Stimulated activated CD4-positive, alpha-beta T cell treated with anti-CD3 and anti-CD28 coated beads, Interleukin-1b, Interleukin-23, amount 100 ng/mL, for 1 hour (primary cell): Measurements from ENCODE around the gene ZNF273.
"Not testable (repeated sequence)": the region's sequence is repeated elsewhere in the genome, so short reads cannot be mapped to it uniquely, and the experiment has no call there.

Experiments used
- DNase-seq, 2 donors: peaks; one replicate each; pipeline ENCODE4 v3.0.0-alpha.2; 2020; ENCODE audit warnings: low read depth in 2 of 2

ZNF273 gene

DNA sequence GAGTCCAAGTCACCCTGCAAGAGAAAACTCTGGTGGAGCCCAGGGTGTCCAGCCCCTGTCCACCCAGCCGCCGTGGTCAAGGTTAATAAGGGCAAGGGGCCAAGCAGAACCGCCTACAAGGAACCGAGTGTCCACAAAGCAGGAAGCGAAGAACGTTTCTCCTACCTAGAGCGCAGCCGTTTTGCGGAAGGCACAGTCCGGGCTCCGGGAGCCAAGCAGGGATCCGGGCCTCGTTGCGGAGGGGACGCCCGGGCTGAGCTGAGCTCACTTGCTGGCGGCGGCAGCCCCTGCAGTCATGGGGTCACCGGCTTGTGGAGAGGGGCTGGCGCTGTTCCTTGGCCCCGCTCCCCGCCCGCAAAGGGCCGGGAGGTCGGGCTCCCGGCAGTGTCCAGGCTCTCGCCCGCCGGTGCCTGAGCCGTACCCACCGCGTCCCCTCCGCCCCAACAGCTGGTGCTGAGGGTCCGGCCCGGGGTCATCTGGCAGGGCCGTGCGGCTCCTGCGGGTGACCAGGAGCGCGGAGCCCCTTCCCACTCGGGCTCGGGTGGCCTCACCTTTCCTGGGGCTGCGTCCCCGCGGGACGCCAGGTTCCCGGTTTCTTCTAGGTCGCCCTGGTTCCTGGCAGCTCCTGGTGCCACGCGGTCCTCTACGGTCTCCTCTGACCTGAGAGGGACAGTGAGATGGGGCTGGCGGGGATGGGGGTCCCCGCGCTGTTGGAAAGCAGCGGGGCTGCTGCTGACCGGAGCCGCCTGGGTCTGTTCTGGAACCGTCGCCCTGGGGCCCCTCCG is 14.0 kb upstream of the ZNF273 start:
- DNase-seq = no peak

DNA sequence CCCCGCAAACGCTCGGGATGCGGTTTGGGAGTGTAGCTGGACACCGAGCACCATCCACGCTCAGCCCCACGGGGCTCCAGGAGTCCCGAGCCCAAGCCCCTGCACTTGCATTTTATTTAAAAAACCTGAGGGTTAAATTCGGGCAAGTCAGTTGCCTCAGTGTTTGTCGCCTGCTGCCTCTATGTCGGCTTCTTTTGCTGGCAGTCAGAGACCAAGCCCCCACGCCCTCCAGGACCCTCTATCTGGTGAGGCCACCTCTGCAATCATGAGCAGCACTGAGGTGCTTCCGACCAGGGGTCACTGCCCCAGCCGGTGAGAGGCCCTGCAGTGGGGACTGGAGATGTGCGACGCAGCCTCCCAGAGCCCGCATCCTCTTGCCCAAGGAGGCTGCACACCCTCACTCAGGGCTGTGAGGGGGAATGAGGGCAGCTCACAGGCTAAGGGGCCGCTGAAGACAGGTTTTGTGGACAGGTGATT is 13.3 kb upstream of the ZNF273 start:
- no peak for DNase-seq

DNA sequence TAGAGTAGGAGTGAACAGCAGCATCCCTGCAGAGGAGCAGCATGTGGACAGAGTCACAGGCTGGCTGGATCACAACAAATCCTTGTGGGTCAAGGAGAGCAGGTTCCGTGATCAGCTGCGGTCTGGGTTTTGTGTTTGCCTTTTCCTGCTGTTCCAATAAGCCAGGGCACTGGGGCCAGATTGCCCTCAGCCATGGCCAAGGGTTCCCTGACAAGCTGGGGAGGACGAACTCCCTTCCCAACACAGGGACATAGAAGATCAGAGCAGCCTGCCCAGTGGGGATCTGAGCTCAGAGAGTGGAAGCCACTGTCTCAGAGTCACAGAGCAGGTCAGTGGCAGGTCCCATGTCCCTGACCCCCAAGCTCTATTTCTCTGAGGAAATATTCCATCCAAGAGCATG is 12.8 kb upstream of the ZNF273 start:
- not testable (repeated sequence) for DNase-seq

DNA sequence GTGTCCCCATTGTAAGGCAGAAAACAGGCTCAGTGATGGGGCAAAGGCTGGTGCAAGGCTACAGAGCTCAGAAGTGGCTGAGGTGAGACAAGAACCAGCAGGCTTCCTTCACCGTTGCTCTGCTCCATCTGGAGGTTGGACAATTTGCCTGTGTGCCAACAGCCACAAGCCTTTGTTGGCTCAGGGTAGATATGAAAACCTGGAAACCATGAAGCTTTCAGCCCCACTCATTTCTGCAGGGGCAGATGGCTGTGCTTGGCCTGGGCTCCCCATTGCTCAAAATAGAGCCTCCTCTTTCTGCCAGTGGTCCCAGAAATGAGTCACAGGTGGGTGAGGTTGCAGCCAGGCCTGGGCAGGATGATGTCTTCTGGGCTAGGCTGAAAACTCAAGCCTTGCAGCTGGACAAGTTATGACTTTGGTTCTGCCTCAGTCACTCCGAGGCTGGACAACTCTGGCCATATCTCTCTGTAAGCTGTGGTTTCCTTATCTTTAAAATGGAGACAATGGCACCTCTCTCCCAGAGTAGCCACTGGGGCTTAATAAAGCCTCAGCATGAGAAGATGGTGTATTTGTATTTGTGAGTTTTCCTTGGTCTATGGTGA is 12.2 kb upstream of the ZNF273 start:
- DNase-seq = no peak

DNA sequence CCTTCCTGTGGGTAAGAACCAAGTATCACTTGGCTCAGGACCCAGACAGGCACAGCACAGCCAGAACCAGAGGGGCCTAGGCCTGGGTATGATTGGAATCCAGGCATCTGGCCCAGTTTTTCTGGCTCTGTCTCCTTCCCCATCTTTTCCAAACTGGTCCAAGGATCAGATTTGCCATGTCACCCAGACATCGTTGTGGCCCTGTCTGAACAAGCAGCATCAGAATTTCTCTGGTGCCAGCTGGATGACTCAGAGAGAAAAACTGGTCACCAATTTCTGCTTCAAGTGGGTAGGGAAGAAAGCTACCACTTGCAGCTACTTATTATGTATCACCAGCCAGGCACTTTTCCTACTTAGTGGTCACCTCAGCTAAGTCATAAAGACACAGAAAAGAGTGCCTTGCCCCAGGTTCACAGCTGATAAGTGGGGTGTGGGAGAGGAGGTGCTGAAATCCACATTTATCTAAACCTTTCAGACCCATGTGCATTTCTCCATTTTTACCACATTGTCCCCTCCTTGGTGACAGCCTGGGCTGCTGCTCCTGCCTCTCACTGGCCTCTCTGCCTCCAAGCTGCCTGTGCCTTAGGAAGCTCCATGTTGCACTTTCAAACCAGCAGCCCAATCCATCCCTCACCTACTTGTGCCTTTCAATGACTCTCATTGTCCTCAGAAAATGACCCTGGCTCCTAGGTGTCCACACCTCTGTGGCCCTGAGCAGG is 11.6 kb upstream of the ZNF273 start:
- not testable (repeated sequence) for DNase-seq

DNA sequence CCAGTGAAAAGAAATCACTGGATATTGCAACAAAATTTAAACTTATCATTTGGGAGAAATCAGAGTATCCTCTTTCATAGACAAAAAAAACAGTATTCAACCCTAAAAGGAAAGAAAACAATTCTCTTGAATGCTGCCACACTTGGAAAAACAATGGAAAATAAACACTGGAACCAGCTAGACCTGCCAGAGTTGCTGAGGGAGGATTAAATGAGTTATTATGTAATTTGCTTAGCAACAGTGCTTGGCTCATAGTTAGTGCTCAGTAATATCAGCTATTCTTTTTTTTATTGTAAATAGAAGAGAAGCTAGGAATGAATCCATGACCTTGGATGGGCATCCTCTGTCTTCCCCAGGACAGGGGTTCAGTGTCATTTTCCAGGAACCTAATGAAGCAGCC is 11.0 kb upstream of the ZNF273 start:
- DNase-seq = no peak

DNA sequence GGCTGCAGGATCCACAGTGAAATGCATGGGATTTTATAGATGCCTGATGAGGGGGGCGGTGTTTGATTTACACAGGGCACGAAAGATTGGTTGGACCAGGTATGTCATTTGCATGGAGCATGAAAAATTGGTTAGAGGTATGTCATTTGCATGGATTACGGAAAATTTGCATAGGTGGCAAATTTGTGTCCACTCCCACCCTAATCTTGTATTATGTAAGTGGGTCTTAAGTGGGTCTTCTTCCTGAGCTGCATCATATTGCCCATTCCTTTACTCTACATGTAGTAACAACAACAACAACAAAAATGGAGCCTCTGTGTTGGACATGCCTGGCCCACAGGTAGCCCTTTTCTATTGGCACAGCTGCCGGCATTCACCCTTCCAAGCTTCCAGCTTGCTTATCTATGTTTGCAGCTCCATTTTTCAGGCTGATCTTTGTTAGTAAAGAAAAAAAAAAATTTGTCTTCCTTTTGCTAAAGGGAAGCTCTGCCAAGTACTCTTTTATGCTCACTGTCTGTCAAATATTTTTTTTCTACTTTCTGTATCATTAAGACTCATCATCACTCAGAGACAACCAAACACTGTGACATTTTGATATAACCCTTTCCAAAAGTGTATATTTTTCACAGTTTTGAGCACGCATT is 10.3 kb upstream of the ZNF273 start:
- no peak for DNase-seq

DNA sequence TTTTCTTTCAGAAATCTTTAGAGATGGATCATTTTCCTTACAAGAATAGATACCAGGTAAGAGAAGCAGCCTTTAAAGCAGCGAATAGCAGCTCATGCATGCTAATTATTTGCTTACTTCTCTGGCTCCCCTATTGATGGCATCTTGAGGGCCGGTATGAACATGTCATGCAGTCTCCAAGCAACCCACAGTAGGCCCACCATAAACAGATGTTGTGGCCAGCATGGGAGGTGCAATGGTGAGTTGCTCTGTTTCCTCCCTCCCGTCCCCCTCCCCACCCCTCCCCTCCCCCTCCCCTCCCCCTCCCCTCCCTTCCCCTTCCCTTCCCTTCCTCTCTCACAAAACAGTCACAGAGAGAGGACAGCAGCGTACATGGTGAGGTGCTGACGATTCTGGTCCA is 9.7 kb upstream of the ZNF273 start:
- no peak for DNase-seq

DNA sequence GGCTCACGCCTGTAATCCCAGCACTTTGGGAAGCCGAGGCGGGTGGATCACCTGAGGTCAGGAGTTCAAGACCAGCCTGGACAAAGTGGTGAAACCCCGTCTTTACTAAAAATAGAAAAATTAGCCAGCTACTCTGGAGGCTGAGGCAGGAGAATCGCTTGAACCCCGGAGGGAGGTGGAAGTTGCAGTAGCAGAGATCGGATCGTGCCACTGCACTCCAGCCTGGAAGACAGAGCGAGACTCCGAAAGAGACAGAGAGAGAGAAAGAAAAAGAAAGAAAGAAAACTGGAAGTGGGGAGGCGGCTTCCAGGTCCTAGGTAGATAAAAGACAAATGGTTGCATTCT is 640 bp upstream of the ZNF273 start:
- not testable (repeated sequence) for DNase-seq

DNA sequence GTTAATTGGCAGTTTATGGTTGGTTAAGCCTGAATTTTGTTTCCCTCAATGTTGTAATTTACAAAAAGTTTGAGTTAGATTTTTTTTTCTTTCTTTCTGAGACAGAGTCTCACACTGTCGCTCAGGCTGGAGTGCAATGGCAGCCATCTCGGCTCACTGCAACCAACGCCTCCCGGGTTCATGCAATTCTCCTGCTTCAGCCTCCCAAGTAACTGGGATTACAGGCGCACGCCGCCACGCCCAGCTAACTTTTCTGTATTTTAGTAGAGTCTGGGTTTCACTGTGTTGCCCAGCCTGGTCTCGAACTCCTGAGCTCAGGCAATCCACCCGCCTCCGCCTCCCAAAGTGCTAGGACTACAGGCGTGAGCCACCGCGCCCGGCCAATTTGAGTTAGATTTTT is 935 bp downstream of the ZNF273 start:
- no peak for DNase-seq

DNA sequence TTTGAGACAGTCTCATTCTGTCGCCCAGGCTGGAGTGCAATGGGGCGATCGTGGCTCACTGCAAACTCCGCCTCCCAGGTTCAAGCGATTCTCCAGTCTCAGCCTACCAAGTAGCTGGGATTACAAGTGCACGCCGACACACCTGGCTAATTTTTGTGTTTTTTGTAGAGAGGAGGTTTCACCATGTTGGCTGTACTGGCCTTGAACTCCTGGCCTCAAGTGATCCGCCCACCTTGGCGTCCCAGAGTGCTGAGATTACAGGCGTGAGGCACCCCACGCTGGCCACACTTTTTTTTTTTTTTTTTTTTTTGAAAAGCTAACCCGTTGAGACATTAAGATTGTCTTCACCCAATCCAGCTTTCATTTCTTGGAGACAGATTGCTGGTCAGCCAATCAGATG is 2.1 kb downstream of the ZNF273 start:
- no peak for DNase-seq

DNA sequence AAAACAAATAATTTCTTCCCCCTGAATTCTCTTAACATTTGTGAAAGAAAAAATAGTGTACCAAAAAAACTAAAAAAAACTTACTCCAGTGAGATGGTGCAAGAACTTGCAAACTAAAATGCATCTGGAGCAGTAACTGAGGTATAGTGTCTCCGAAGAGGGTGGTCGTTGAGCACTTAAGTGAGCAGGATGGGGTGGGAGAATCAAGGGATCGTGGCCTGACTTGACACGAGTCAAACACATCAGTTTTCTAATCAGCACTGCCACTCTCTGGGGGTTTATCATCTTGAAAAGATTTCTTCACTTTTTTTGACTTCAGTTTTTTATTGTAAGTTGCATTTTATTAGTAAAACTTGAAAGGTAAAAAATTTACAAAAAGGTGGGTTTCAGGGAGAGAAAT is 2.5 kb downstream of the ZNF273 start:
- no peak for DNase-seq

DNA sequence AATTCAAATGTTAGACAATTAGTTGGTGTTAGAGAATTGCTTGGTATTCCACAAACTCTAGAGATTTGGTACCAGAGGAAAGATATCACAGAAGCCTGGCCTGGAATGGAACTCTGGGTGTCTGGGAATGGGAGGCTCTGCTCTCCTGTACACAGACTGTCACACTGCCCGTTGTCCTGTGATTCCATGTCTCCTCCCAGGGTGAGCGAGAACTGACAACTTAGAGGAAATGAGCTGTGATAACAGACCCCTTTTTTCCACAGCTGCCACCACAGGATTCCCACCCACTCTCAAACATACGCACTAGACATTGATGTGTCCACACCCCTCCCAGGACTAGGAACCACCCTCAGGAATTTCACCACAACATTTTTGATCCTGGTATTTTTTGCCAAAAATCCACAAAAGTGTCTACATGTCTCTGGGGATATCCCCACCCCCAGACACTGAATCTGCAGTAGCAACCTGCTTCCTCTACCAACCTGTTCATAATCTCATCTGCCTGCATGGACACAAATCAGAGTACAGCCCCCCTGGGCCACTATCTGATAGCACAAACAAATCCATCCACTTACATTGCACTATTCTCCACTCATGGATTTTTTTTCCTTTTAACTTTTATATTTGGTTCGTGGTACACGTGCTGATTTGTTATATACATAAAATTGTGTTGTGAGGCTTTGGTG is 4.7 kb downstream of the ZNF273 start:
- DNase-seq = no peak

DNA sequence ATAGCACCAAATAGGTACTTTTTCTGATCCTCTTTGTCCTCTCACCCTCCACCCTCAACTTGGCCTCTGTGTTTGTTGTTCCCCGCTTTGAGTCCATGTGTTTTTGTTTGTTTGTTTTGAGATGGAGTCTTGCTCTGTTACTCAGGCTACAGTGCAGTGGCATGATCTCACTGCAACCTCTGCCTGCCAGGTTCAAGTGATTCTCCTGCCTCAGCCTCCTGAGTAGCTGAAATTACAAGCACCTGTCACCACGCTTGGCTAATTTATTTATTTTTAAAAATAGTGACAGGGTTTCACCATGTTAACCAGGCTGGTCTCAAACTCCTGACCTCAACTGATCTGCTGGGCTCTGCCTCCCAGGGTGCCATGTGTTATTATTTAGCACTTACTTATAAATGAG is 5.3 kb downstream of the ZNF273 start:
- DNase-seq = no peak

DNA sequence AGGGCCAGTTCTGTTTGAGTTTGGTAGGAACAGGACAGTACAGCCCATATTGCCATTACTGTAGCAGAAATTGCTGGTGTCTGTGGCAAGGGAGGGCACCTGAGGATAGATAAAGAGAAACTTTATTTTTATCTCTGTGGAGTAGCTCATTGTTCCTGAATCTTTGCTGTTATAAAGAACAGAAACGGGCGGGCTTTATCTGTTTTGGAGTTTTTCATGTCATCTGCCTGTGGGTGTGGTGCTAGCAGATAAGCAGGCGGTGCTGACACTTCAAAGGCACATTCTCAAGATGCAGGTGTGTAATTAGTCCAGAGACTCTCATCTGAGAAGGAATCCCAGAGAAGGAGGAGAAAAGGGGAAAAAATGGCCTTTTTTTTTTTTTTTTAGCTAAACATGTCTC is 11.5 kb downstream of the ZNF273 start:
- no peak for DNase-seq

DNA sequence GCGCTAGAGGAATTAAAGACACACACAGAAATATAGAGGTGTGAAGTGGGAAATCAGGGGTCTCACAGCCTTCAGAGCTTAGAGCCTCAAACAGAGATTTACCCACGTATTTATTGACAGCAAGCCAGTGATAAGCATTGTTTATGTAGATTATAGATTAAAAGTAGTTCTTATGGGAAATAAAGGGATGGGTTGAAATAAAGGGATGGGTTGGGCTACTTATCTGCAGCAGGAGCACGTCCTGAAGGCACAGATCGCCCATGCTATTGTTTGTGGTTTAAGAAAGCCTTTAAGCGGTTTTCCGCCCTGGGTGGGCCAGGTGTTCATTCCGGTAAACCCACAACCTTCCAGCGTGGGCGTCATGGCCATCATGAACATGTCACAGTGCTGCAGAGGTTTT is 12.2 kb downstream of the ZNF273 start:
- DNase-seq = not testable (repeated sequence)

DNA sequence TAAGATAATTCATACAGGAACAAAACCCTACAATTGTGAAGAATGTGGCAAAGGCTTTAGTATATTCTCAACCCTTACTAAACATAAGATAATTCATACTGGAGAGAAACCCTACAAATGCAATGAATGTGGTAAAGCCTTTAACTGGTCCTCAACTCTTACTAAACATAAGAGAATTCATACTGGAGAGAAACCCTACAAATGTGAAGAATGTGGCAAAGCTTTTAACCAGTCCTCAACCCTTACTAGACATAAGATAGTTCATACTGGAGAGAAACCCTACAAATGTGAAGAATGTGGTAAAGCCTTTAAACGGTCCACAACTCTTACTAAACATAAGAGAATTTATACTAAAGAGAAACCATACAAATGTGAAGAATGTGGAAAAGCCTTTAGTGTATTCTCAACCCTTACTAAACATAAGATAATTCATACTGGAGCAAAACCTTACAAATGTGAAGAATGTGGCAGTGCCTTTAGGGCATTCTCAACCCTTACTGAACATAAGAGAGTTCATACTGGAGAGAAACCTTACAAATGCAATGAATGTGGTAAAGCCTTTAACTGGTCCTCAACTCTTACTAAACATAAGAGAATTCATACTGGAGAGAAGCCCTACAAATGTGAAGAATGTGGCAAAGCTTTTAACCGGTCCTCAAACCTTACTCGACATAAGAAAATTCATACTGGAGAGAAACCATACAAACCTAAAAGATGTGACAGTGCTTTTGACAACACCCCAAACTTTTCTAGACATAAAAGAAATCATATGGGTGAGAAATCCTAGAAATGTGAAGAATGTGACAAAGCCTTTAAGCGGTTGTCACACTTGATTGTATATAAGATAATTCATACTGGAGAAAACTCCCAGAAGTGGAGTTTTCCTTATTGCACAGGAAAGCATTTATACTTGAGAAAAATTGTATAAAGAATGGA is 25.4 kb downstream of the ZNF273 start:
- not testable (repeated sequence) for DNase-seq

DNA sequence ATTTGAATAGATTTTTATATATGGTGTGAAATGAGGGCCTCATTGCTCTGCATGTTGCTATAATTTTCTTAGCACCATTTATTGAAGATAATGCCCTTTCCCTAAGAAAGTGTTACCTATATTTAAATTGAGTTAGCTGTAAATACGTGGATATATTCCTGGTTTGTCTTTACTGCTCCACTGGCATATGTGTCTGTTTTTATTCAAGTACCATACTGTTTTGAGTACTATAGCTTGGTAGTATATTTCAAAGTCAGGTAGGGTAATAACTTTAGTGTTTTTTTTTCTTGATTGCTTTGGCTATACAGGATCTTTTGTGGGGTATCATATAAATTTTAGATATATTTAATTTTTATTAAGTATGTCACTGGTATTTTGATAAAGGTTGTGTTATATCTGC is 31.4 kb downstream of the ZNF273 start:
- DNase-seq = no peak

DNA sequence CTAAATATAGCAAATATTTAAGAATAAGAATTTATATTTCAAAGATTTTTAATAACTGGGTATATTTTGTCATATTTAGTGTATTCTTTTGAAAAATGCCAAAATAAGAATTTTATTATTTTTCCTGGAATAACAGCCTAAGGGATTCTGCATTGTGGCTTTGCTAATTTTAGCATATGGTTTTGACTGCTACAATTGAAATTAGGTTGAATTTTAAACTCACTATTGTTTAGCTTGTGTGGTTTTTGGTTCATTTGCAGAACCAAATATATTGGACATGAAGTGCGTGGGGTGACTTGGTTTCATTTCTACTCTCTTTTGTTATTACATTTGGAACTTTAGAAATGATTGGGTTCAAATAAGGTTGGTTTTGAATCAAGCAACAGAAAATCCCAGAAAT is 35.5 kb downstream of the ZNF273 start:
- DNase-seq = no peak

DNA sequence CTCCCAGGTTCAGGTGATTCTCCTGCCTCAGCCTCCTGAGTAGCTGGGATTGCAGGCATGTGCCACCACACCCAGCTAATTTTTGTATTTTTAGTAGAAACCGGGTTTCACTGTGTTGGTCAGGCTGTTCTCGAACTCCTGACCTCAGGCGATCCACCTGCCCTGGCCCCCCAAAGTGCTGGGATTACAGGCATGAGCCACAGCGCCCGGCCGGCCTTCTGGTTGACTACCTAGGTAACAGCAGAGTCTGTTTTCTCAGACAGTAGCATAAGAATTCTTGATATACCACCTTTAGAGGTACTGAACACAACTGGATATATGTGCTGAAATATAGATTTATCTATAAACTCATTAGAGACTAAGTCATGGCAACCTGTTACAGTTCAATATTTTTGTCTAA is 36.9 kb downstream of the ZNF273 start:
- not testable (repeated sequence) for DNase-seq
